HFF-Myc (cell line): ENCODE results near the gene WDR62.

Experiments
- DNase-seq: peaks from one replicate; pipeline ENCODE4 v3.0.0-alpha.2; 2011; ENCODE audit warnings: low read depth; ENCODE audit errors: extremely low read depth
- H3K4me3 ChIP-seq: replicated peaks from 2 replicates; pipeline ENCODE4 v1.5.1; 2011; ENCODE audit warnings: low read depth, mild to moderate bottlenecking, control low read depth, low read length
- TF ChIP-seq, protein P1 (sequence below): IDR thresholded peaks from 2 replicates; pipeline ENCODE4 v1.5.1; 2012; ENCODE audit warnings: mild to moderate bottlenecking, low read depth, low read length, control low read depth; ENCODE audit errors: missing control alignments

Gene WDR62

GRCh38 chr19:36051236-36051635 is 3.5 kb upstream of the WDR62 start:
- H3K4me3 ChIP-seq, result no peak overlapping the region
- TF ChIP-seq, protein P1, sequence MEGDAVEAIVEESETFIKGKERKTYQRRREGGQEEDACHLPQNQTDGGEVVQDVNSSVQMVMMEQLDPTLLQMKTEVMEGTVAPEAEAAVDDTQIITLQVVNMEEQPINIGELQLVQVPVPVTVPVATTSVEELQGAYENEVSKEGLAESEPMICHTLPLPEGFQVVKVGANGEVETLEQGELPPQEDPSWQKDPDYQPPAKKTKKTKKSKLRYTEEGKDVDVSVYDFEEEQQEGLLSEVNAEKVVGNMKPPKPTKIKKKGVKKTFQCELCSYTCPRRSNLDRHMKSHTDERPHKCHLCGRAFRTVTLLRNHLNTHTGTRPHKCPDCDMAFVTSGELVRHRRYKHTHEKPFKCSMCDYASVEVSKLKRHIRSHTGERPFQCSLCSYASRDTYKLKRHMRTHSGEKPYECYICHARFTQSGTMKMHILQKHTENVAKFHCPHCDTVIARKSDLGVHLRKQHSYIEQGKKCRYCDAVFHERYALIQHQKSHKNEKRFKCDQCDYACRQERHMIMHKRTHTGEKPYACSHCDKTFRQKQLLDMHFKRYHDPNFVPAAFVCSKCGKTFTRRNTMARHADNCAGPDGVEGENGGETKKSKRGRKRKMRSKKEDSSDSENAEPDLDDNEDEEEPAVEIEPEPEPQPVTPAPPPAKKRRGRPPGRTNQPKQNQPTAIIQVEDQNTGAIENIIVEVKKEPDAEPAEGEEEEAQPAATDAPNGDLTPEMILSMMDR, result peak; percentile 23
- no peak for DNase-seq

DNA sequence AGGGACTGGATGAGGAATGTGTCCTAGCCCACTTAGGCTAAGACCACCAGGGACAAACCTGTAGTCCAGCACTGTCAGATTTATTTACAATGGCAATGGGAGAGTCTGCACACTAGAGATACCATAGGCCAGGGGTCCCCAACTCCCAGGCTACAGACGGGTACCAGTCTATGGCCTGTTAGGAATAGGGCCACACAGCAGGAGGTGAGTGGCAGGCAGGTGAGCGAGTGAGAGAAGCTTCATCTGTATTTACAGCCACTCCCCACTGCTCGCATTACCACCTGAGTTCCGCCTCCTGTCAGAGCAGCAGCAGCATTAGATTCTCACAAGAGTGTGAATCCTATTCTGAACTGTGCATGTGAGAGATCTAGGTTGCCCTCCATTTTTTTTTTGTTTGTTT is 3.1 kb upstream of the WDR62 start:
- H3K4me3 ChIP-seq, result no peak overlapping the region
- DNase-seq, result no peak
- TF ChIP-seq, protein P1, result no peak

GRCh38 chr19:36054119-36054732 is 471 bp upstream of the WDR62 start, which contains the start of gene THAP8:
THAP8 (minus strand) TSS chr19:36054285; CDS start chr19:36054217, 68 bp downstream.
- TF ChIP-seq, protein P1, result peak; percentile 41
- DNase-seq, result peak; percentile 96
- peak within 1 kb of the TSS; percentile 72 for H3K4me3 ChIP-seq

GRCh38 chr19:36058481-36059179 is 3.9 kb downstream of the WDR62 start:
- H3K4me3 ChIP-seq, result no peak overlapping the region
- TF ChIP-seq, protein P1, result no peak
- no peak for DNase-seq

DNA sequence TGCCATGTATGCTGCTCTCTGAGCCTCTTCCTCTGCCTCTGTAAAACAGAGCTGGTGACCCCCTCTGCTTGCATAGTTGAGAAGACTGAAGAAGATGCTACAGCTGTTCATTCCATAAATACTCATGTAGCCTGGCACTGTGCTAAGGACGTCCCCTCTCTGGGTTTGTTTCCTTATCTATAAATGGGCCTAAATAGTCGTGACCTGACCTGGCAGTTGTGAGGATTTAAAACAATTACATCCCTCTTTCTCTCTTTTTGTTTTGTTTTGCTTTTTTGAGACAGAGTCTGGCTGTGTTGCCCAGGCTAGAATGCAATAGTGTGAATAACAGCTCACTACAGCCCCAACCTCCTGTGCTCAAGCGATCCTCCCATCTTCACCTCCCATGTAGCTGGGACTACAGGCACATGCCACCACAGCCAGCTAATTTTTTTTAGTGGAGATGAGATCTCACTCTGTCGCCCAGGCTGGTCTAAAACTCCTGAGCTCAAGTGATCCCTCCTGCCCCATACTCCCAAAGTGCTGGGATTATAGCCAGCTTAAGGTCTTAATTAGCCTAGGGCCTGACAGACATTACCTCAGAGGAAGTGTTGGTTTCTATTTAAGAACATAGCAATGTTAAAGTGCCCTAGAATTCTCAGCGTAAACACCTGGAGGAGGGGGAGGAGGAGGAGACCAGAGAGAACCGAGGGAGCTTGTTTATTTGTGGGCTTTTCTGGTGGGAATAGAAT is 4.6 kb downstream of the WDR62 start:
- TF ChIP-seq, protein P1, result no peak
- H3K4me3 ChIP-seq, result no peak overlapping the region
- no peak for DNase-seq

DNA sequence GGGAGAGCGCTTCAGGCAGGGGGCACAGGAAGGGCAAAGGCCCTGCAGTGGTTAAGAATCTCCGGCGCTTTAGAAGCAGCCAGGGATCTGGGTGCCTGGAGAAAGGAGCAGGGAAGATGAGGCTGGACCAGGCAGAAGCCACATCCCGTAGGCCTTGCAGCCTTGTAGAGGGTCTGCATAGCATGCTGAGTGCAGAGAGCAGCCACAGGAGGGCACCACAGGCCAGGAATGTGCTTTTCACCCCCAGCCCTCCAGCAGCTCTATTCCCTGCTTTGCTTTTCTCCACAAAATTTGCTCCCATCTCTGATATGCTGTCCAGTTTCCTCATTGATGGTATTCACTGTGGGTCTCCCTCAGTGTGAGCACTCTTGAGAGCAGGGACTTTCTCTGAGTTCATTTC is 5.7 kb downstream of the WDR62 start:
- no peak for DNase-seq
- no peak overlapping the region for H3K4me3 ChIP-seq
- TF ChIP-seq, protein P1, result peak; percentile 69
